Measurements from ENCODE around the gene SLC24A3. TPM values are rescaled to one million over a fixed set of nuclear protein-coding genes. Genes with fewer than 3 reads are reported as not detected.

The SLC24A3 gene
- total RNA-seq, 6 donors from 2014 or later, result 6.3 to 10.8 (median 9.3) TPM

DNA sequence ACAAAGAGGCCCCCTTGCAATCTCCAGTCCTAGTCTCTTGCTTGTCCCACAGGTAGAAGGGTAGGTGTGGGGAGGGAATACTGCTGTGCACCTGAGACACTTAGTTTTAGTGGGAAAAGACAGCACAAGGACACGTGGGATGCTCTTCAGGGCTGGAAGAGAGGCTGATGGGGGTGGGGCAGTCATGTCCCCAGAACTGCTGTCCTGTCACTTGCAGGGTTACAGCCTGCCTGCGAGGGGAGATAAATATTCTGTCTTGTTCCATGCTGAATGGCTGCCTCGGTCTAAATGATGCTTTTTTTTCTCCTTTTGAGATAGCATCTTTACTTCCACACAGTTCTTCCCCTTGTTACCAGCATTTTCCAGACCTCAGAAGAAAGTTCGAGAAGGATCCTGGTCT lies 106.2 kb downstream of the SLC24A3 start:
- H3K4me1 ChIP-seq, result peaks cover 0 to 3% (median 1%) of the 10 kb centered on the region in 4 donors
- H3K27ac ChIP-seq, result no peak overlapping the region
- ATAC-seq (ENCODE audit: low FRiP score in 2 of 2), result no peak
- H3K9me3 ChIP-seq, result no peaks in the 10 kb centered on the region
- WGBS, 2 donors, result 50 to 62% methylated on average over 4 of the region's 4 CpGs
- no peak overlapping the region for H3K4me3 ChIP-seq
- H3K27me3 ChIP-seq, result no peaks in the 10 kb centered on the region
- H3K36me3 ChIP-seq, result no peaks in the 10 kb centered on the region
- TF ChIP-seq, protein P1, sequence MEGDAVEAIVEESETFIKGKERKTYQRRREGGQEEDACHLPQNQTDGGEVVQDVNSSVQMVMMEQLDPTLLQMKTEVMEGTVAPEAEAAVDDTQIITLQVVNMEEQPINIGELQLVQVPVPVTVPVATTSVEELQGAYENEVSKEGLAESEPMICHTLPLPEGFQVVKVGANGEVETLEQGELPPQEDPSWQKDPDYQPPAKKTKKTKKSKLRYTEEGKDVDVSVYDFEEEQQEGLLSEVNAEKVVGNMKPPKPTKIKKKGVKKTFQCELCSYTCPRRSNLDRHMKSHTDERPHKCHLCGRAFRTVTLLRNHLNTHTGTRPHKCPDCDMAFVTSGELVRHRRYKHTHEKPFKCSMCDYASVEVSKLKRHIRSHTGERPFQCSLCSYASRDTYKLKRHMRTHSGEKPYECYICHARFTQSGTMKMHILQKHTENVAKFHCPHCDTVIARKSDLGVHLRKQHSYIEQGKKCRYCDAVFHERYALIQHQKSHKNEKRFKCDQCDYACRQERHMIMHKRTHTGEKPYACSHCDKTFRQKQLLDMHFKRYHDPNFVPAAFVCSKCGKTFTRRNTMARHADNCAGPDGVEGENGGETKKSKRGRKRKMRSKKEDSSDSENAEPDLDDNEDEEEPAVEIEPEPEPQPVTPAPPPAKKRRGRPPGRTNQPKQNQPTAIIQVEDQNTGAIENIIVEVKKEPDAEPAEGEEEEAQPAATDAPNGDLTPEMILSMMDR (IDR thresholded peaks at IDR 0.05), result no peak
- no peak for DNase-seq

DNA sequence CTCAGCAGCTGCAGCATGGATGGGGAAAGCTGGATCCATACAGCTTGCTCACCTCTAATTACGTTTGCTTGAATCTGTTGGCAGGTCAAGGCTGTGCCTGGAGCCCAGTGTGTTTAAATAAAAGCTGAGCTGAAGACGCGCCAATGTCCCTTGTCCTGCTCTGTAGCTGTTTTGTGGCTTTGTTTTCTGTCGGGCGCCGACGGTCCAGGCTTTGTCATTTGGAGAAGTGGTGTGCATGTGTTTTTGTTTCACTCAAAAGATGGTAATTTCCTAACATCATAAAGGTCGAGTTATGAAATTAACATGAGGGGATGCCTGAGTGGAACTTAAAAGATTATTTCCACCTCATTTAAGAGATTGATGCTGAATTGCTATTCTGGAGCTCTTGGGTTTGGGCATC lies 107.6 kb downstream of the SLC24A3 start:
- DNase-seq (no peak), ATAC-seq (ENCODE audit: low FRiP score in 2 of 2) (no peak)
- no peaks in the 10 kb centered on the region for H3K27me3 ChIP-seq
- TF ChIP-seq POLR2A (IDR thresholded peaks at IDR 0.05) (no peak), EP300 (IDR thresholded peaks at IDR 0.05) (no peak), POLR2AphosphoS5 (IDR thresholded peaks at IDR 0.05) (no peak)
- TF ChIP-seq, protein P1 (IDR thresholded peaks at IDR 0.05), result no peak
- WGBS, 2 donors, result 71 to 72% methylated on average over 8 of the region's 8 CpGs
- H3K4me1 ChIP-seq, result peaks cover 0 to 2% (median 0%) of the 10 kb centered on the region in 4 donors
- no peak overlapping the region for H3K27ac ChIP-seq
- no peaks in the 10 kb centered on the region for H3K36me3 ChIP-seq
- H3K4me3 ChIP-seq, result no peak overlapping the region
- no peaks in the 10 kb centered on the region for H3K9me3 ChIP-seq

DNA sequence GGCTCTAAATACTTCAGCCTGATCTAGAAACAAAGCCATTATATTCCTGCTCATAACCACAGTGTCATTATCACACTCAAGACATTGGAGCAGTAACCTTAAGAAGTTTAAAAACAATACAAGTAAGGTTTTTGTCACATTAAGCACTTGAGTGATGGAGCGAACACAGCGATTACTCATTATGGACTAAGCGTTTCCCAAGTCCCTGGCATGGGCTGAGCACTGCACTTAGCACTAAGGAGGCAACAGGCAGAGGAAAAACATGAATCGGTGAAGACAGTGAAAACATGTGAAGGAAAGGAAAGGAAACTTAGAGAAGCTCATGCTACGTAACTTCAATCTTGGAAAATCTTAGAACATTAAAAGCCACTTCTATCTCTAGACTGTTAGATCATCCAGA lies 108.7 kb downstream of the SLC24A3 start:
- H3K27me3 ChIP-seq, result no peaks in the 10 kb centered on the region
- H3K4me1 ChIP-seq, result peaks cover 0 to 2% (median 0%) of the 10 kb centered on the region in 4 donors
- H3K36me3 ChIP-seq, result no peaks in the 10 kb centered on the region
- H3K27ac ChIP-seq, result no peak overlapping the region
- no peak for DNase-seq
- no peak for ATAC-seq (ENCODE audit: low FRiP score in 2 of 2)
- no peaks in the 10 kb centered on the region for H3K9me3 ChIP-seq
- H3K4me3 ChIP-seq, result no peak overlapping the region
- 86 to 91% methylated on average over 5 of the region's 5 CpGs for WGBS, 2 donors
- TF ChIP-seq EP300 (IDR thresholded peaks at IDR 0.05) (no peak), POLR2AphosphoS5 (IDR thresholded peaks at IDR 0.05) (no peak), POLR2A (IDR thresholded peaks at IDR 0.05) (no peak)
- TF ChIP-seq, protein P1 (IDR thresholded peaks at IDR 0.05), result no peak

DNA sequence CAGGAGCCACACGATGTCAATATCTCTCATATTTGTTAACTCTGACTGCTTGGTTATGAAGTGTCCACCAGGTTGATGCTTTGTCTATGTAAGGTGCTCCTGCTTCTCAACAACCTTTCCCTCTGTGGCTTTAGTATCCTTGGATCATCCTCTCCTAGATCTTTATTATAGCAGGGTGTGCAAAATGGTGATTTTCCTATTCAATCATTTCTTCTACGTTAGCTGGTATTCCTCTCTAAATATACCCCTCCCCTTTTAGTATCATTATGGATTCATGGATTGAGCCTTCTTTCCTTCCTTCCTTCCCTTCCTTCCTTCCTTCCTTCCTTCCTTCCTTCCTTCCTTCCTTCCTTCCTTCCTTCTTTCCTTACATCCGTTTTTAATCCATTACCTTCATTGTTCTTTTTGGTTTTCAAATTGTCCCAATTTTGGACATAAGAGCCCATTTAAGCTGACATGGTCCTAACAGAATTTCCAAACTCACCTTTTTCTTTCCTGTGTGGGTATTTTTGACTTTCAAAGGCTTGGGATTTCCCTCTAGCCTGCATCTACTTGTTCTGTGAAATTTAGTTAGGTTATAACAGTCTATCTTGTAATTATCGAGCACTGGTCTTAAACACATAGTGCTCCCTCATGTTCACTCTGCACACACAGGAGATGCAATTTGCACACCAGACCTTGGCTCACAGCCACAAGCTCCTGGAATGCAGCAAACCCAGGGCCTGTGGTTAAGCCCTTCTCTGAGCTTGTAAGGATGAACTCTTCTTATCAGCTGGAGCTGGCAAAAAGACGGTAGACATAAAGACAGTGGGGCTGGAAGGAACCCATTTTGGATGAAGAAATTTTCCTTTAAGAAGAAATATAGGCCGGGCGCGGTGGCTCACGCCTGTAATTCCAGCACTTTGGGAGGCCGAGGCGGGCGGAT lies 109.9 kb downstream of the SLC24A3 start:
- TF ChIP-seq EP300 (IDR thresholded peaks at IDR 0.05), result no peak
- TF ChIP-seq, protein P1 (IDR thresholded peaks at IDR 0.05), result no peak
- TF ChIP-seq POLR2A (IDR thresholded peaks at IDR 0.05), result no peak
- TF ChIP-seq POLR2AphosphoS5 (IDR thresholded peaks at IDR 0.05), result no peak
- WGBS, 2 donors, result 93 to 94% methylated on average over 12 of the region's 12 CpGs
- H3K36me3 ChIP-seq, result no peaks in the 10 kb centered on the region
- H3K27me3 ChIP-seq, result no peaks in the 10 kb centered on the region
- ATAC-seq (ENCODE audit: low FRiP score in 2 of 2) (no peak), DNase-seq (no peak)
- H3K27ac ChIP-seq, result no peak overlapping the region
- H3K4me1 ChIP-seq, result peaks cover 0 to 1% (median 0%) of the 10 kb centered on the region in 4 donors
- H3K9me3 ChIP-seq, result no peaks in the 10 kb centered on the region
- H3K4me3 ChIP-seq, result no peak overlapping the region

DNA sequence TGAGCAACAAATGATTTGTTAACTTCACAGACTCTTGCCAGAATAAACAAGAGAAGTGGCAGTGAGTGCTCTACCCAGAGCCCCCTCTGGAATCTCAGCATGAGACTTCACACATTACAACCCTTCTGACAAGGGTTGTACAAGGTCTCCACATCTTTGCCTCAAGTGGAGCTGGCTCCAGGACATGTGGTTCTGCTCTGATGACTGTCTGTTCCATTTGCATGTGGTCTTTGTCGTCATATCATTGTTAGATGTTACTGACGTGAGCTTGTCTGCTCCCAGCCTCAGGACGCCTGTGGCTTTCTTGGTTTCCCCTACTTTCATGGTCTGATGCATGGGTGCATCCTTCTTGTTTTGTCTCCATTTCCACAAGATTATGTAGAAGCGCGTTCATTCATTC lies 115.0 kb downstream of the SLC24A3 start:
- Histone ChIP-seq H3K27me3 (no peaks in the 10 kb centered on the region), H3K4me3 (no peak overlapping the region), H3K27ac (no peak overlapping the region), H3K36me3 (no peaks in the 10 kb centered on the region), H3K4me1 (no peaks in the 10 kb centered on the region), H3K9me3 (no peaks in the 10 kb centered on the region)
- TF ChIP-seq POLR2A (IDR thresholded peaks at IDR 0.05), result no peak
- 76 to 77% methylated on average over 5 of the region's 5 CpGs for WGBS, 2 donors
- ATAC-seq (ENCODE audit: low FRiP score in 2 of 2), result peak in 1 of 2 donors; percentile 27
- no peak for DNase-seq

All from upper lobe of left lung (tissue), 6 donors.